HCT116 (cell line): ENCODE measurements around the gene MCF2L. TPM values are rescaled to one million over a fixed set of nuclear protein-coding genes. Genes with fewer than 3 reads are reported as not detected.

ENCODE experiments used
- ATAC-seq: fragments of 200-7000 bp; cut with Tn5 transposase; 2 replicates; pipeline ENCODE4 v1.9.1; 2020; ENCODE audit warnings: mild to moderate bottlenecking, moderate library complexity
- BruUV-seq: library from RNA; stranded (reverse); fragments of 400-500 nt; replicated peaks from 2 replicates; lab custom pipeline; 2021; lab: Mats Ljungman, UMichigan
- CTCF ChIA-PET: fragments of 300-600 bp; sonication (Branson Sonifier 250); formaldehyde crosslinking; loops from one replicate; lab custom pipeline; 2021; ENCODE audit warnings: antibody characterized with exemption; lab: Charles Lee
- POLR2A ChIA-PET: fragments of 300-600, 350-600 bp; sonication (Branson Sonifier 250); formaldehyde crosslinking; loops from one replicate; lab custom pipeline; 2021; ENCODE audit warnings: antibody characterized with exemption; lab: Charles Lee
- RAD21 ChIA-PET, 2 experiments: fragments of 300-600 bp; sonication (Branson Sonifier 250); formaldehyde crosslinking; loops; one replicate each; lab custom pipeline; 2023; ENCODE audit warnings: low total read pairs in 2 of 2; ENCODE audit not compliant: uncharacterized antibody in 2 of 2, unreplicated experiment in 2 of 2, low non-redundant PET in 1 of 2; lab: Charles Lee
- DNase-seq: peaks from one replicate; pipeline ENCODE4 v3.0.0-alpha.2; 2010; ENCODE audit warnings: low read depth, low spot score
- H2AFZ ChIP-seq: fragments of 200-600 bp; shearing (Covaris generic), sonication (generic); 2 replicates; pipeline ENCODE4 v1.6.1; 2017; ENCODE audit warnings: low read depth, mixed run types, mixed read lengths, antibody characterized with exemption, low read length; ENCODE audit not compliant: poor library complexity, severe bottlenecking
- H3K27ac ChIP-seq: 2 replicates; pipeline ENCODE4 v1.5.1; 2012; ENCODE audit warnings: low read depth, low read length
- H3K27me3 ChIP-seq: fragments of 200-600 bp; sonication (generic); 2 replicates; pipeline ENCODE4 v1.6.1; 2016; ENCODE audit warnings: mixed run types, low read length, mixed read lengths; ENCODE audit not compliant: insufficient read depth
- H3K36me3 ChIP-seq, 2 experiments: fragments of 200-500 bp in 1 of 2; fragments of 200-600 bp in 1 of 2; sonication (Bioruptor generic) in 1 of 2; sonication (generic) in 1 of 2; 2 replicates each; pipeline versions ENCODE4 v1.5.1 to v1.6.1; 2014 to 2016; ENCODE audit warnings: low read length in 2 of 2, inconsistent platforms in 1 of 2, mixed read lengths in 1 of 2, mixed run types in 1 of 2; ENCODE audit not compliant: insufficient read depth in 2 of 2, control insufficient read depth in 1 of 2
- H3K4me1 ChIP-seq, 2 experiments: fragments of 200-600 bp in 1 of 2; sonication (generic) in 1 of 2; 2 replicates each; pipeline versions ENCODE4 v1.5.1 to v1.6.1; 2012 to 2017; ENCODE audit warnings: low read length in 2 of 2, inconsistent platforms in 1 of 2, mild to moderate bottlenecking in 1 of 2, mixed read lengths in 1 of 2, mixed run types in 1 of 2, moderate library complexity in 1 of 2; ENCODE audit not compliant: insufficient read depth in 2 of 2, control insufficient read depth in 1 of 2
- H3K4me2 ChIP-seq: fragments of 200-600 bp; sonication (generic); 2 replicates; pipeline ENCODE4 v1.6.1; 2017; ENCODE audit warnings: mixed run types, low read length, mixed read lengths
- H3K4me3 ChIP-seq, 2 experiments: fragments of 200-600 bp in 1 of 2; sonication (generic) in 1 of 2; replicated peaks in 1 of 2; 2 replicates each; pipeline ENCODE4 v1.5.1; 2011 to 2016; ENCODE audit warnings: low read length in 2 of 2, control low read depth in 1 of 2, low read depth in 1 of 2, mild to moderate bottlenecking in 1 of 2, mixed read lengths in 1 of 2, mixed run types in 1 of 2
- H3K79me2 ChIP-seq: fragments of 200-600 bp; sonication (generic); 2 replicates; pipeline ENCODE4 v1.6.1; 2017; ENCODE audit warnings: mild to moderate bottlenecking, mixed run types, low read length, moderate library complexity, mixed read lengths; ENCODE audit not compliant: insufficient read depth
- H3K9ac ChIP-seq: fragments of 200-600 bp; sonication (generic); 2 replicates; pipeline ENCODE4 v1.6.1; 2016; ENCODE audit warnings: low read length, mixed read lengths
- H3K9me2 ChIP-seq: fragments of 200-600 bp; sonication (generic), shearing (Covaris generic); 2 replicates; pipeline ENCODE4 v1.6.1; 2017; ENCODE audit warnings: mixed run types, mild to moderate bottlenecking, moderate library complexity; ENCODE audit not compliant: insufficient read depth
- H3K9me3 ChIP-seq, 2 experiments: fragments of 200-500 bp in 1 of 2; fragments of 200-600 bp in 1 of 2; sonication (Bioruptor generic) in 1 of 2; sonication (generic) in 1 of 2; 2 replicates each; pipeline ENCODE4 v1.6.1; 2014 to 2017; ENCODE audit warnings: low read length in 2 of 2, mixed read lengths in 2 of 2, inconsistent platforms in 1 of 2, low read depth in 1 of 2, mild to moderate bottlenecking in 1 of 2, mixed run types in 1 of 2, moderate library complexity in 1 of 2; ENCODE audit not compliant: control insufficient read depth in 1 of 2, insufficient read depth in 1 of 2
- H4K20me1 ChIP-seq: fragments of 200-600 bp; sonication (generic), shearing (Covaris generic); 2 replicates; pipeline ENCODE4 v1.6.1; 2017; ENCODE audit warnings: mixed run types, mild to moderate bottlenecking, moderate library complexity; ENCODE audit not compliant: insufficient read depth
- EZH2 ChIP-seq: fragments of 200-600 bp; sonication (generic); IDR thresholded peaks from 2 replicates; pipeline ENCODE4 v1.6.1; 2017; ENCODE audit warnings: antibody characterized with exemption, mixed run types
- FOSL1 ChIP-seq: IDR thresholded peaks from 2 replicates; pipeline ENCODE4 v1.6.1; 2012; ENCODE audit warnings: low read depth
- SP1 ChIP-seq: IDR thresholded peaks from 2 replicates; pipeline ENCODE4 v1.6.1; 2012; ENCODE audit warnings: low read depth
- SRF ChIP-seq: IDR thresholded peaks from 2 replicates; pipeline ENCODE4 v1.6.1; 2012; ENCODE audit warnings: low read depth
- TCF7L2 ChIP-seq: IDR thresholded peaks from 2 replicates; pipeline ENCODE4 v1.7.0; 2011; ENCODE audit warnings: borderline replicate concordance, inconsistent platforms; ENCODE audit not compliant: insufficient read depth, insufficient read length; ENCODE audit errors: extremely low read depth
- ZFX ChIP-seq: fragments of 450-650 bp; IDR thresholded peaks from 2 replicates; pipeline ENCODE4 v1.6.1; 2017
- intact Hi-C: fragments of 100-400 bp; cut with micrococcal nuclease; formaldehyde crosslinking; loops from 2 replicates; pipeline ENCODE4 v1.10.0; 2022
- total RNA-seq: library from RNA; stranded (reverse); gene quantifications from one replicate; pipeline ENCODE4 v1.2.1, GENCODE V29; 2021; ENCODE audit not compliant: unreplicated experiment
- TF ChIP-seq, protein P1 (sequence below): IDR thresholded peaks from 2 replicates; pipeline ENCODE4 v1.6.1; 2012; ENCODE audit warnings: low read depth

Gene MCF2L
- total RNA-seq, 1 experiment from 2014 or later, result 19.3 TPM

DNA sequence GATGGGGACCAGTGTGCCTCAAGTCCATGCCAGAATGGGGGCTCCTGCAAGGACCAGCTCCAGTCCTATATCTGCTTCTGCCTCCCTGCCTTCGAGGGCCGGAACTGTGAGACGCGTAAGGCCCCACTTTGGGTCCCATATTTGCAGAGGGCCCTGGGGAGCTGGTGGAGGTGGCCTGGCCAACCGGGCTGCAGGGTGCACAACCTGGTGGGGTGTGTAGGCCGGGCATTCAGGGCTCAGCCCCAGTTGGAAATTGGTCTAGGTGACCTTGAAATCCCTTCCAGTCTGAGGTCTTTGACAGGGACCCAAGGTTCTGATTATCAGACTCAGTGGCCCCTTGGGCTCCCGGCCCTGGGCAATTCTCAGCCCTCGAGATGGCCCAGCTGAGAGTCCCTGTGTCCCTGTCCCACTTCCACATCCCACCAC lies 144.8 kb downstream of the MCF2L start:
- no peak overlapping the region for H3K4me3 ChIP-seq
- peaks cover 0 to 7% of the 10 kb centered on the region in 2 experiments; a peak in 1 of 4 replicates for H3K4me1 ChIP-seq
- H2AFZ ChIP-seq, result no peak overlapping the region
- H3K9me2 ChIP-seq, result no peaks in the 10 kb centered on the region
- no peaks in the 10 kb centered on the region for H3K27me3 ChIP-seq
- no peaks in the 10 kb centered on the region for H3K79me2 ChIP-seq
- DNase-seq (no peak), ATAC-seq (no peak)
- POLR2A ChIA-PET, result no interaction called here
- no peak overlapping the region for H3K9ac ChIP-seq
- H3K36me3 ChIP-seq, result no peaks in the 10 kb centered on the region
- TF ChIP-seq FOSL1 (no peak), TCF7L2 (no peak), SRF (no peak), EZH2 (no peak), SP1 (no peak), ZFX (no peak)
- TF ChIP-seq, protein P1, sequence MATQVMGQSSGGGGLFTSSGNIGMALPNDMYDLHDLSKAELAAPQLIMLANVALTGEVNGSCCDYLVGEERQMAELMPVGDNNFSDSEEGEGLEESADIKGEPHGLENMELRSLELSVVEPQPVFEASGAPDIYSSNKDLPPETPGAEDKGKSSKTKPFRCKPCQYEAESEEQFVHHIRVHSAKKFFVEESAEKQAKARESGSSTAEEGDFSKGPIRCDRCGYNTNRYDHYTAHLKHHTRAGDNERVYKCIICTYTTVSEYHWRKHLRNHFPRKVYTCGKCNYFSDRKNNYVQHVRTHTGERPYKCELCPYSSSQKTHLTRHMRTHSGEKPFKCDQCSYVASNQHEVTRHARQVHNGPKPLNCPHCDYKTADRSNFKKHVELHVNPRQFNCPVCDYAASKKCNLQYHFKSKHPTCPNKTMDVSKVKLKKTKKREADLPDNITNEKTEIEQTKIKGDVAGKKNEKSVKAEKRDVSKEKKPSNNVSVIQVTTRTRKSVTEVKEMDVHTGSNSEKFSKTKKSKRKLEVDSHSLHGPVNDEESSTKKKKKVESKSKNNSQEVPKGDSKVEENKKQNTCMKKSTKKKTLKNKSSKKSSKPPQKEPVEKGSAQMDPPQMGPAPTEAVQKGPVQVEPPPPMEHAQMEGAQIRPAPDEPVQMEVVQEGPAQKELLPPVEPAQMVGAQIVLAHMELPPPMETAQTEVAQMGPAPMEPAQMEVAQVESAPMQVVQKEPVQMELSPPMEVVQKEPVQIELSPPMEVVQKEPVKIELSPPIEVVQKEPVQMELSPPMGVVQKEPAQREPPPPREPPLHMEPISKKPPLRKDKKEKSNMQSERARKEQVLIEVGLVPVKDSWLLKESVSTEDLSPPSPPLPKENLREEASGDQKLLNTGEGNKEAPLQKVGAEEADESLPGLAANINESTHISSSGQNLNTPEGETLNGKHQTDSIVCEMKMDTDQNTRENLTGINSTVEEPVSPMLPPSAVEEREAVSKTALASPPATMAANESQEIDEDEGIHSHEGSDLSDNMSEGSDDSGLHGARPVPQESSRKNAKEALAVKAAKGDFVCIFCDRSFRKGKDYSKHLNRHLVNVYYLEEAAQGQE, result no peak
- intact Hi-C loops, result no loop called here
- H3K4me2 ChIP-seq, result no peak overlapping the region
- H4K20me1 ChIP-seq, result no peaks in the 10 kb centered on the region
- BruUV-seq, result no TSS peak
- H3K9me3 ChIP-seq, result no peaks in the 10 kb centered on the region
- CTCF ChIA-PET, result no interaction called here
- RAD21 ChIA-PET, result no interaction called here
- no peak overlapping the region for H3K27ac ChIP-seq
